GM12872 (cell line): Measurements from ENCODE around the gene AASS.

Experiments used
- CTCF ChIP-seq: IDR thresholded peaks from 3 replicates; pipeline ENCODE4 v1.5.1; 2011; ENCODE audit warnings: low read depth, mild to moderate bottlenecking, low read length, moderate library complexity; ENCODE audit not compliant: insufficient read depth

The AASS gene

GRCh38 chr7:122155566-122155965 is 11.5 kb upstream of the AASS start:
- no peak for TF ChIP-seq CTCF

- no peak for TF ChIP-seq CTCF
These were observed 4.8 kb upstream of the AASS start for GRCh38 chr7:122148878-122149277.

GRCh38 chr7:122148081-122148480 is 4.0 kb upstream of the AASS start:
- TF ChIP-seq CTCF = no peak

GRCh38 chr7:122145937-122146645 is 2.0 kb upstream of the AASS start:
- TF ChIP-seq CTCF = no peak

GRCh38 chr7:122143376-122143750 is 686 bp downstream of the AASS start:
- TF ChIP-seq CTCF = no peak

GRCh38 chr7:122140918-122141317 is 3.1 kb downstream of the AASS start:
- no peak for TF ChIP-seq CTCF

GRCh38 chr7:122137251-122138077 is 6.6 kb downstream of the AASS start:
- TF ChIP-seq CTCF = no peak
